Endodermal cell (in vitro differentiated cells): Measurements from ENCODE around the gene CCDC13. TPM values are rescaled to one million over a fixed set of nuclear protein-coding genes. Genes with fewer than 3 reads are reported as not detected.
A peak's percentile ranks its signal among the peaks of the same experiment; 100 is the strongest.

Experiments used
- DNase-seq: peaks from one replicate; pipeline ENCODE4 v3.0.0-alpha.2; 2017
- H3K27ac ChIP-seq: 2 replicates; pipeline ENCODE4 v1.5.1; 2013; ENCODE audit warnings: mild to moderate bottlenecking, low read depth, low read length, moderate library complexity
- H3K27me3 ChIP-seq: 2 replicates; pipeline ENCODE4 v1.6.1; 2013; ENCODE audit warnings: mild to moderate bottlenecking, low read length, moderate library complexity; ENCODE audit not compliant: insufficient read depth, control insufficient read depth, poor library complexity, severe bottlenecking
- H3K36me3 ChIP-seq: 2 replicates; pipeline ENCODE4 v1.7.0; 2013; ENCODE audit warnings: mild to moderate bottlenecking, low read length, moderate library complexity; ENCODE audit not compliant: control insufficient read depth, insufficient read depth
- H3K4me1 ChIP-seq: one replicate; pipeline ENCODE4 v1.7.0; 2013; ENCODE audit warnings: low read length; ENCODE audit not compliant: control insufficient read depth, insufficient read depth
- H3K4me3 ChIP-seq: 2 replicates; pipeline ENCODE4 v1.5.1; 2013; ENCODE audit warnings: mild to moderate bottlenecking, low read length, moderate library complexity
- H3K9ac ChIP-seq: 2 replicates; pipeline ENCODE4 v1.6.1; 2013; ENCODE audit warnings: mild to moderate bottlenecking, low read length, moderate library complexity; ENCODE audit not compliant: poor library complexity, severe bottlenecking; ENCODE audit errors: extremely low read depth
- H3K9me3 ChIP-seq: 2 replicates; pipeline ENCODE4 v1.6.1; 2013; ENCODE audit warnings: mild to moderate bottlenecking, low read length, moderate library complexity; ENCODE audit not compliant: control insufficient read depth
- H3K27ac Mint-ChIP-seq: 2 replicates; pipeline ENCODE4 v1.8.0; 2020; ENCODE audit warnings: mixed read lengths
- H3K27me3 Mint-ChIP-seq: 2 replicates; pipeline ENCODE4 v1.8.0; 2021; ENCODE audit warnings: mild to moderate bottlenecking, mixed read lengths; ENCODE audit not compliant: insufficient read depth
- H3K36me3 Mint-ChIP-seq: 2 replicates; pipeline ENCODE4 v1.8.0; 2020; ENCODE audit warnings: low read depth, mixed read lengths
- H3K4me1 Mint-ChIP-seq: 2 replicates; pipeline ENCODE4 v1.8.0; 2020; ENCODE audit warnings: mixed read lengths
- H3K4me3 Mint-ChIP-seq: 2 replicates; pipeline ENCODE4 v1.8.0; 2020; ENCODE audit warnings: mild to moderate bottlenecking, moderate library complexity, mixed read lengths
- H3K9me3 Mint-ChIP-seq: 2 replicates; pipeline ENCODE4 v1.8.0; 2020; ENCODE audit warnings: mild to moderate bottlenecking, mixed read lengths
- WGBS, 2 experiments: methylation state at CpG; one replicate each; pipeline versions ENCODE4 v1.1.5 to v1.1.7; 2013; ENCODE audit warnings: missing lambda C conversion rate in 2 of 2, mixed read lengths in 1 of 2; ENCODE audit not compliant: insufficient coverage in 1 of 2, insufficient read length in 1 of 2; 5-methylcytosine and 5-hydroxymethylcytosine counted together
- total RNA-seq, 2 donors: library from RNA; stranded (reverse); fragmentation: NEBNext Ultra II Directional in 1 of 2; extraction: Animal tissue kit (Norgen Biotek cat#: 25700) in 1 of 2; gene quantifications; 2 replicates in 1 of 2; 3 replicates in 1 of 2; pipeline ENCODE4 v1.2.1, GENCODE V29; 2021
- TF ChIP-seq, protein P1 (sequence below): fragments of 200-600 bp; sonication (generic); conservative IDR thresholded peaks from 2 replicates; pipeline ENCODE4 v1.5.0; 2021; ENCODE audit warnings: antibody characterized with exemption, mild to moderate bottlenecking

The CCDC13 gene
- total RNA-seq, 2 donors from 2014 or later: 0.64 to 1.1 TPM

DNA sequence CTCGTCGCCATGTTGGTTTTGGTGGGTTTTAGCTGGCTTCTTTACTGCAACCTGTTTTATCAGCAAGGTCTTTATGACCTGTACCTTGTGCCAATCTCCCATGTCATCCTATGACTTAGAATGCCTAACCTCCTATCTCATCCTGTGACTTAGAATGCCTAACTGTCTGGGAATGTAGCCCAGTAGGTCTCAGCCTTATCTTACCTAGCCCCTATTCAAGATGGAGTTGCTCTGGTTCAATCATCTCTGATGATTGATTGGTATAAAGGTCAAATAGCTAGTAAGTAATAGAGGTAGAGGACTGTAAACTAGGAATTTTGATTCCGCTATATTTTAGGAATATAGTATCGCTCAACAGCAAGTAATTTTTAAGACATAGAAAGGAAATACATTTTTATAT lies 34.9 kb upstream of the CCDC13 start:
- Histone ChIP-seq H3K4me1 (peaks cover 3% of the 10 kb centered on the region), H3K27me3 (no peaks in the 10 kb centered on the region), H3K9ac (no peak overlapping the region), H3K36me3 (peaks cover 2% of the 10 kb centered on the region), H3K27ac (no peak overlapping the region), H3K9me3 (peaks cover 20% of the 10 kb centered on the region), H3K4me3 (peak overlapping the region; percentile 53)
- TF ChIP-seq, protein P1, sequence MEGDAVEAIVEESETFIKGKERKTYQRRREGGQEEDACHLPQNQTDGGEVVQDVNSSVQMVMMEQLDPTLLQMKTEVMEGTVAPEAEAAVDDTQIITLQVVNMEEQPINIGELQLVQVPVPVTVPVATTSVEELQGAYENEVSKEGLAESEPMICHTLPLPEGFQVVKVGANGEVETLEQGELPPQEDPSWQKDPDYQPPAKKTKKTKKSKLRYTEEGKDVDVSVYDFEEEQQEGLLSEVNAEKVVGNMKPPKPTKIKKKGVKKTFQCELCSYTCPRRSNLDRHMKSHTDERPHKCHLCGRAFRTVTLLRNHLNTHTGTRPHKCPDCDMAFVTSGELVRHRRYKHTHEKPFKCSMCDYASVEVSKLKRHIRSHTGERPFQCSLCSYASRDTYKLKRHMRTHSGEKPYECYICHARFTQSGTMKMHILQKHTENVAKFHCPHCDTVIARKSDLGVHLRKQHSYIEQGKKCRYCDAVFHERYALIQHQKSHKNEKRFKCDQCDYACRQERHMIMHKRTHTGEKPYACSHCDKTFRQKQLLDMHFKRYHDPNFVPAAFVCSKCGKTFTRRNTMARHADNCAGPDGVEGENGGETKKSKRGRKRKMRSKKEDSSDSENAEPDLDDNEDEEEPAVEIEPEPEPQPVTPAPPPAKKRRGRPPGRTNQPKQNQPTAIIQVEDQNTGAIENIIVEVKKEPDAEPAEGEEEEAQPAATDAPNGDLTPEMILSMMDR: no peak
- Mint-ChIP-seq H3K4me1 (peaks cover 22% of the 10 kb centered on the region), H3K9me3 (peaks cover 14% of the 10 kb centered on the region), H3K36me3 (peaks cover 8% of the 10 kb centered on the region), H3K4me3 (no peak overlapping the region), H3K27ac (no peak overlapping the region), H3K27me3 (no peaks in the 10 kb centered on the region)
- DNase-seq: no peak
- 98 to 100% methylated on average over 2 to 3 of the region's 4 CpGs for WGBS, 2 experiments

DNA sequence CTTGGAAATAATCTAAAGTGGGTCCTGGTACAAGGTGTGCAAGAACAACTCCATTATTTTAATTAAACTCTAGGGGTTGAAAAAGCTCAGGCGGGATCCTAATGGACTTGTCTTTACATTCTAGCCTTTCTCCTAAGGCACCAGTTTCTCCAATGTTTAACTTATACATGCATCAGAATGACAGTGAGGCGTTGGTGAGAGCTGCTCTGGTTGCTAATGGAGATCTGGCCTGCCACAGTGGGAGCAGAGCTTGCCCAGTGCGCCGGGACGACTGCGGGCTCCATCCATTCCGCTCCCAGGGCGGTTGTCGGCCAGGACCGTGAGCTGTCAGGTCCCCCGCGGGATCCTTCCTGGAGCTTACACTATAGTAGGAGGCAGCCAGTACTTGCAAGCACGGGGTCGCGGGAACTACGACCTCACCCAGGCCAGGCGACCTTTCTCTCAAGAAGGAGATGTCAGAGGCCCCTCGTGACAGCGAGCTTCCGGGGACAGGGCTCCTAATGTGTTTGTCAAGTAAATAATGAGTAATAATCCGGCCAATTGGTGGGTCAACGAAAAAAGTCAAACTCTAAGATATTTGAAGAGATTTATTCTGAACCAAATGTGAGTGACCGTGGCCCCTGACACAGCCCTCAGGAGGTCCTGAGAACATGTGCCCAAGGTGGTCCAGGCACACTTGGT lies 32.2 kb upstream of the CCDC13 start:
- WGBS, 2 experiments: 14 to 18% methylated on average over 16 to 23 of the region's 23 CpGs
- Histone ChIP-seq H3K36me3 (peaks cover 28% of the 10 kb centered on the region), H3K9ac (peak overlapping the region; percentile 98), H3K27ac (peak overlapping the region; percentile 40), H3K4me1 (peaks cover 8% of the 10 kb centered on the region), H3K9me3 (peaks cover 20% of the 10 kb centered on the region), H3K4me3 (peak overlapping the region; percentile 100), H3K27me3 (no peaks in the 10 kb centered on the region)
- H3K27ac Mint-ChIP-seq: peak overlapping the region; percentile 98
- H3K9me3 Mint-ChIP-seq: peaks cover 14% of the 10 kb centered on the region
- H3K36me3 Mint-ChIP-seq: peaks cover 17% of the 10 kb centered on the region
- peak; percentile 89 for DNase-seq
- H3K27me3 Mint-ChIP-seq: no peaks in the 10 kb centered on the region
- TF ChIP-seq, protein P1: no peak
- peak overlapping the region; percentile 100 for H3K4me3 Mint-ChIP-seq
- peaks cover 28% of the 10 kb centered on the region for H3K4me1 Mint-ChIP-seq

DNA sequence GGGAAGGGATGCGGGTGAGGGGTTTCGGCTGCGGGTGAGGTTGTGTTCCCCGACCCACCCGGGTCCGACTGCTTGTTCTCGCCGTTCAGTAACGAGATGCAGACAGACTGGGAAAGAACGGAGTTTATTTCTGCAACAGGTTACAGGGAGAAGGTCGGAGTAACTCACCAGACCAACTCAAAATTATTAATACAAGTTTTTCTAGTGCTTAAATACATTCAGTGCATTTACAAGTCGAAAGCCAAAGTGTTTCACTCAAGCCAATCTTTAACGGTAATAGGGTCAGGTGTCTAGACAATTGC lies 31.7 kb upstream of the CCDC13 start:
- no peaks in the 10 kb centered on the region for H3K27me3 ChIP-seq
- H3K4me1 Mint-ChIP-seq: peaks cover 29% of the 10 kb centered on the region
- no peak overlapping the region for H3K27ac ChIP-seq
- H3K27ac Mint-ChIP-seq: peak overlapping the region; percentile 98
- peaks cover 32% of the 10 kb centered on the region for H3K36me3 ChIP-seq
- TF ChIP-seq, protein P1: no peak
- H3K27me3 Mint-ChIP-seq: no peaks in the 10 kb centered on the region
- peaks cover 20% of the 10 kb centered on the region for H3K36me3 Mint-ChIP-seq
- H3K9ac ChIP-seq: peak overlapping the region; percentile 98
- H3K9me3 Mint-ChIP-seq: peaks cover 14% of the 10 kb centered on the region
- DNase-seq: no peak
- WGBS, 2 experiments: 3% methylated on average over 7 to 13 of the region's 13 CpGs
- peak overlapping the region; percentile 100 for H3K4me3 Mint-ChIP-seq
- H3K4me3 ChIP-seq: peak overlapping the region; percentile 100
- peaks cover 8% of the 10 kb centered on the region for H3K4me1 ChIP-seq
- peaks cover 21% of the 10 kb centered on the region for H3K9me3 ChIP-seq
